Measurements from ENCODE around the gene SLC25A11. TPM values are rescaled to one million over a fixed set of nuclear protein-coding genes. Genes with fewer than 3 reads are reported as not detected.
A peak's percentile ranks its signal among the peaks of the same experiment; 100 is the strongest.

The SLC25A11 gene
- total and polyA plus RNA-seq, 2 donors (not counting 1 experiment from before 2014, with no cell fraction given) = 32.3 to 44.4 TPM

DNA sequence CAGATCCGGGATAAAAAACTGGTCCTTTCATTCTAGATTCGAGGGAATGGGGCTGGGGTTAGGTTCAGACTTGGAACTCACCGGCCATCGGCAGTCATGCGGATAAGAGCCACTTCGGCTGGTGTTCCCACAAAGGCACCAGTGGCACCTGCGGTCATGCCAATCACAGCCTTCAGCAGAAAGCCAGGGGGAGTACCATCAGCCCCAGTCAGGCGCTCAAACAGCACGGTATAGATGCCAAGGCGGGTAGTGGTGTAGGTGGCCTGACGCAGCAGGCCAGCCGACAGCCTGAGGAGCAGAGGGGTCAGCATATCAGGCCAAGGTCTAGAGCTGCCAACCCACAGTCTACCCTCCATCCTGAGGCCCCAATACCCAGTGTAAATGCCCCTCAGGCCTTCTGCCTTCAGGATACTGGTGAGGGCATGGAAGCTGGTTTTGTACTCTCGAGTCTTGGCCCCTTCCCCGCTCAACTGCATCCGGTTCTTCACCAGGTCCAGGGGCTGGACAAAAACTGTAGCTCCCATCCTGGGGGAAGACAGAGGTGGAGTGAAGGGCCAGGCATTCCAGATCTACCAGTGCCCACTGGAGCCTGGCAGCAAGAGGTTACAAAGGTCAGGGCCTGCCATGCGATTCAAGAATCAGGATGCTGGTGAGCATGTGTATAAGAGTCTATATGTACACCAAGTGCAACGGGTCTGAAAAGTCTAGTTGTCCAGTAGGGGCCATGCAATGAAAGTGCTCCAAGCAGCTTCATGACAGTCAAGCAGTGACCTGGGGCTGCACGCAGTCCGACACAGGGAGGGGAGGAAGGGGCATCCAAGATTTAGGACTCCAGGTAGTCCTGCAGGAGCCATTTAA lies 929 bp downstream of the SLC25A11 start:
- TF ChIP-seq EZH2 (IDR thresholded peaks at IDR 0.05; ENCODE audit: borderline replicate concordance, insufficient read depth, low read depth, low read length, poor library complexity, severe bottlenecking) = no peak
- TF ChIP-seq, protein P1, sequence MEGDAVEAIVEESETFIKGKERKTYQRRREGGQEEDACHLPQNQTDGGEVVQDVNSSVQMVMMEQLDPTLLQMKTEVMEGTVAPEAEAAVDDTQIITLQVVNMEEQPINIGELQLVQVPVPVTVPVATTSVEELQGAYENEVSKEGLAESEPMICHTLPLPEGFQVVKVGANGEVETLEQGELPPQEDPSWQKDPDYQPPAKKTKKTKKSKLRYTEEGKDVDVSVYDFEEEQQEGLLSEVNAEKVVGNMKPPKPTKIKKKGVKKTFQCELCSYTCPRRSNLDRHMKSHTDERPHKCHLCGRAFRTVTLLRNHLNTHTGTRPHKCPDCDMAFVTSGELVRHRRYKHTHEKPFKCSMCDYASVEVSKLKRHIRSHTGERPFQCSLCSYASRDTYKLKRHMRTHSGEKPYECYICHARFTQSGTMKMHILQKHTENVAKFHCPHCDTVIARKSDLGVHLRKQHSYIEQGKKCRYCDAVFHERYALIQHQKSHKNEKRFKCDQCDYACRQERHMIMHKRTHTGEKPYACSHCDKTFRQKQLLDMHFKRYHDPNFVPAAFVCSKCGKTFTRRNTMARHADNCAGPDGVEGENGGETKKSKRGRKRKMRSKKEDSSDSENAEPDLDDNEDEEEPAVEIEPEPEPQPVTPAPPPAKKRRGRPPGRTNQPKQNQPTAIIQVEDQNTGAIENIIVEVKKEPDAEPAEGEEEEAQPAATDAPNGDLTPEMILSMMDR (IDR thresholded peaks at IDR 0.05) = no peak
- H3K4me1 ChIP-seq (ENCODE audit: control insufficient read depth in 2 of 2, insufficient read depth in 2 of 2, low read length in 2 of 2) = peaks cover 44 to 54% of the 10 kb centered on the region in 2 donors
- H4K20me1 ChIP-seq (ENCODE audit: control insufficient read depth, insufficient read depth, low read length, poor library complexity, severe bottlenecking) = peaks cover under 1% of the 10 kb centered on the region
- H3K36me3 ChIP-seq (replicated peaks in 1 of 2; ENCODE audit: control extremely low read depth in 1 of 2, control insufficient read depth in 1 of 2, extremely low read depth in 1 of 2, insufficient read depth in 2 of 2, low read length in 1 of 2) = peaks cover 0 to 35% of the 10 kb centered on the region in 2 experiments
- DNase-seq (peak; percentile 36), ATAC-seq (ENCODE audit: low read depth) (no peak)
- CTCF ChIA-PET = interaction anchor here (0.5 to 3.1 kb wide), 12 partner anchors 10 to 568 kb away, joined by 3 to 24 read pairs (median 6); partner anchors contain the start of genes CAMTA2, PFN1, SPAG7 and ZFP3
- peak overlapping the region; percentile 99 for H3K4me2 ChIP-seq (replicated peaks; ENCODE audit: low read depth, low read length, poor library complexity, severe bottlenecking)
- peak overlapping the region; percentile 70 to 87 for H3K27ac ChIP-seq (ENCODE audit: low read length in 2 of 2)
- no peaks in the 10 kb centered on the region for H3K9me3 ChIP-seq (ENCODE audit: control extremely low read depth in 1 of 3, control insufficient read depth in 2 of 3, insufficient read depth in 1 of 3, low read length in 2 of 3)
- Mint-ChIP-seq H3K9me3 (ENCODE audit: insufficient read depth) (no peaks in the 10 kb centered on the region), H3K4me1 (peaks cover 55% of the 10 kb centered on the region), H3K27me3 (peaks cover 6% of the 10 kb centered on the region), H3K4me3 (peak overlapping the region; percentile 89), H3K27ac (peak overlapping the region; percentile 95)
- peak overlapping the region; percentile 86 for H3K9ac ChIP-seq (ENCODE audit: low read length)
- peaks cover 42% of the 10 kb centered on the region for H3K79me2 ChIP-seq (ENCODE audit: control insufficient read depth, insufficient read depth, low read length)
- peak overlapping the region; percentile 68 to 100 (median 86) for H3K4me3 ChIP-seq (ENCODE audit: control extremely low read depth in 1 of 5, extremely low read depth in 1 of 5, insufficient read depth in 1 of 5, low read depth in 2 of 5, low read length in 4 of 5)
- H3K27me3 ChIP-seq (replicated peaks in 1 of 4; ENCODE audit: control extremely low read depth in 1 of 4, control insufficient read depth in 3 of 4, insufficient read depth in 4 of 4, low read length in 3 of 4) = peaks cover 0 to 4% (median 0%) of the 10 kb centered on the region in 4 experiments
- H2AFZ ChIP-seq (ENCODE audit: insufficient read depth, low read depth, low read length, poor library complexity, severe bottlenecking) = peak overlapping the region; percentile 78
- POLR2A ChIA-PET = interaction anchor here (1.3 to 2.6 kb wide), 6 partner anchors 10 to 795 kb away, joined by 3 to 38 read pairs (median 9); partner anchors contain the start of genes CAMTA2, PFN1, SPAG7 and ZNF594
- 69% methylated on average over 18 of the region's 19 CpGs for WGBS (ENCODE audit: insufficient coverage)
- intact Hi-C loops (cut with micrococcal nuclease) = loop anchor here (2.0 kb wide), 1 partner anchor 30 kb away; no protein-coding TSS in a partner anchor

Measured in B cell (primary cell).